ENCODE data around the gene CRHR2.

- TF ChIP-seq CTCF (IDR thresholded peaks at IDR 0.05) = no peak
- no peak for TF ChIP-seq POLR2A (IDR thresholded peaks at IDR 0.05)
These were observed 26.9 kb downstream of the CRHR2 start for GRCh38 chr7:30655096-30655970.
